Lung (tissue), 12 donors: ENCODE results near the gene POR. TPM values are rescaled to one million over a fixed set of nuclear protein-coding genes. Genes with fewer than 3 reads are reported as not detected.
A peak's percentile ranks its signal among the peaks of the same experiment; 100 is the strongest.

Experiments
- ATAC-seq: fragments of 200-7000 bp; cut with Tn5 transposase; one replicate; pipeline ENCODE4 v1.9.1; 2020; ENCODE audit warnings: moderate number of reproducible peaks; ENCODE audit not compliant: insufficient read depth, low FRiP score
- DNase-seq, 3 donors: peaks; one replicate each; pipeline ENCODE4 v3.0.0-alpha.2; 2013 to 2017
- H3K27ac ChIP-seq, 2 donors: one replicate each; pipeline ENCODE4 v1.5.1; 2013; ENCODE audit warnings: mild to moderate bottlenecking in 2 of 2, moderate library complexity in 2 of 2, control low read depth in 1 of 2, inconsistent platforms in 1 of 2, low read depth in 1 of 2, low read length in 1 of 2
- H3K27me3 ChIP-seq, 3 donors: one replicate each; pipeline ENCODE4 v1.5.1; 2013; ENCODE audit warnings: low read length in 2 of 3; ENCODE audit not compliant: control insufficient read depth in 3 of 3, insufficient read depth in 3 of 3
- H3K36me3 ChIP-seq, 4 donors: one replicate each; pipeline ENCODE4 v1.5.1; 2013; ENCODE audit warnings: low read length in 4 of 4, mild to moderate bottlenecking in 1 of 4, moderate library complexity in 1 of 4; ENCODE audit not compliant: control insufficient read depth in 4 of 4, insufficient read depth in 4 of 4
- H3K4me1 ChIP-seq, 5 donors: one replicate each; pipeline ENCODE4 v1.5.1; 2013; ENCODE audit warnings: low read length in 5 of 5, mild to moderate bottlenecking in 2 of 5, moderate library complexity in 1 of 5; ENCODE audit not compliant: control insufficient read depth in 5 of 5, insufficient read depth in 5 of 5
- H3K4me3 ChIP-seq: one replicate; pipeline ENCODE4 v1.5.1; 2013; ENCODE audit warnings: mild to moderate bottlenecking, control low read depth, moderate library complexity
- H3K9ac ChIP-seq, 2 donors: one replicate each; pipeline ENCODE4 v1.5.1; 2013; ENCODE audit warnings: low read length in 2 of 2, control low read depth in 1 of 2; ENCODE audit not compliant: insufficient read depth in 1 of 2
- H3K9me3 ChIP-seq, 4 donors: one replicate each; pipeline ENCODE4 v1.5.1; 2013; ENCODE audit warnings: low read length in 3 of 4, mild to moderate bottlenecking in 1 of 4, moderate library complexity in 1 of 4; ENCODE audit not compliant: control insufficient read depth in 4 of 4, insufficient read depth in 3 of 4
- WGBS, 2 donors: extraction: QIAGEN DNeasy Blood & Tissue Kit; methylation state at CpG; one replicate each; pipeline ENCODE4 v1.1.7; 2013; 5-methylcytosine and 5-hydroxymethylcytosine counted together
- polyA plus RNA-seq, 2 donors: library from polyadenylated mRNA; stranded (reverse); fragments of 200-250 nt; gene quantifications; one replicate each; pipeline ENCODE4 v1.2.1, GENCODE V29; 2013
- total RNA-seq, 2 donors: library from RNA; depleted of rRNA in 1 of 2; stranded (reverse); fragments of >200 nt in 1 of 2; gene quantifications; one replicate each; pipeline ENCODE4 v1.2.1, GENCODE V29; 2014 to 2021
- TF ChIP-seq, protein P1 (sequence below): IDR thresholded peaks from 2 replicates; pipeline ENCODE4 v1.5.1; 2012; ENCODE audit warnings: mild to moderate bottlenecking; ENCODE audit errors: control extremely low read depth, extremely low read depth
- donor health status: control.
- donor health status: control.
- donor health status: Bipolar disorder and iron deficiency.
- donor health status: healthy.
- donor health status: DM: yes; HTN: yes; CAD: no.

POR gene
- total and polyA plus RNA-seq, 4 donors = 111 to 305 (median 264) TPM

DNA sequence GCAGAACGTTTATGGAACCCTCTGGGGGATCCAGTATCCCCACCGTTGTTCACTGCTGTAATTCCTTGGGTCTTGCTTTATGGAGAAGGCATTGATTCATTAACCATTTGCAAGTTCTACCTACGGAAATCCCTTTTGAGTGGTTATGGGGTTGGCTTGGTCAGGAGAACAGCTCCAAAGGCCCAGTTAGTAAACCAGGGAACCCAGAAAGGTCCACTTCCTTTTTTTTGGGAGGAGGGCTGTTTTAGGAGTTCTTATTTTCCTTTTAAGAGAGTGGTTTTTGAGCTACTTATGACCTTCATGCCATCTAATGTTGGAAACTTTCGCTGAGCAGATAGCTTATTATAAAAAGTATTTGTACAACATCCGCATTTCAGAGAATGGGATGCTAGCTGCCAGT is 1.3 kb downstream of the POR start:
- ATAC-seq = no peak
- peaks cover 0 to 6% (median 3%) of the 10 kb centered on the region in 5 donors for H3K4me1 ChIP-seq

DNA sequence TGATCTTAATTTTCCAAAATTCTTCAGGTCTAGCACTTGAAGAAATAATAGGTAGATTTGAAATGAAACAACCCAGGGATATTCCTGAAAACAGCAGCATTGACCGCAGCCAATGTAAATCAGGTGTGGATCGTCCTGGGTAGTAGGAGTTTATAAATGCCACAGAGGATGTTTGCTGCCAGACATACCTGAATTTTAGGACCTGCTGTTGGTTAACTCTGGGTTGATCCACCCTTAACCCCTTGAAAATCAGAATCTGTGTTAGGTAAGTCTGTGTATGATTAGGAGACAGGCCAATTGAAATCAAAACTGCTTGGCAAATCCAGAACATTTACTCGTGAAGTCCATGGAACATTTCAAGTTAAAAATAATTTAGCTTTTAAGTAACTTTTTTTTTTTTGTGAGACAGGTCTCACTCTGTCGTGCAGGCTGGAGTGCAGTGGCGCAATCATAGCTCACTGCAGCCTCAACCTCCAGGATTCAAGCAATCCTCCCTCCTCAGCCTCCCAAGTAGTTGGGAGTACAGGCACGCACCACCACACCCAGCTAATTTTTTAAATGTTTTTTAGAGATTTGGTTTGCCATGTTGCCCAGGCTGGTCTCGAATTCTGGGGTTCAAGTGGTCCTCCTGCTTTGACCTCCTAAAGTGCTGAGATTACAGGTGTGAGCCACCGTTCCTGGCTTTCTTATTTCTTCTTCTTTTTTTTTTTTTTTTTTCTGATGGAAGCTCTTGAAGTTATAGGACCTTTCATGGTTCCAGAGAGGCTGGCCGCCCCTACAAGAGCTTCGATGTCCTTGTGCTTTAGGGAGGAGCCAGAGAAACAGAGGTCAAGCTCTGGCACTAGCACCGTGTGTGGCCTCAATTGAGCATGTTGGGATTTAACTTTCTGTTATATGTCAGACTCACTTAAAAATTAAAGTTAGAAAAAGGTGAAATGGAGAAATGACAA is 2.0 kb downstream of the POR start:
- Histone ChIP-seq H3K9ac (no peak overlapping the region), H3K4me1 (peaks cover 0 to 9% (median 3%) of the 10 kb centered on the region in 5 donors), H3K4me3 (no peak overlapping the region), H3K27ac (no peak overlapping the region), H3K9me3 (no peaks in the 10 kb centered on the region), H3K27me3 (no peaks in the 10 kb centered on the region), H3K36me3 (peaks cover 0 to 2% (median 0%) of the 10 kb centered on the region in 4 donors)
- 73 to 90% methylated on average over 11 of the region's 11 CpGs for WGBS, 2 donors
- TF ChIP-seq, protein P1, sequence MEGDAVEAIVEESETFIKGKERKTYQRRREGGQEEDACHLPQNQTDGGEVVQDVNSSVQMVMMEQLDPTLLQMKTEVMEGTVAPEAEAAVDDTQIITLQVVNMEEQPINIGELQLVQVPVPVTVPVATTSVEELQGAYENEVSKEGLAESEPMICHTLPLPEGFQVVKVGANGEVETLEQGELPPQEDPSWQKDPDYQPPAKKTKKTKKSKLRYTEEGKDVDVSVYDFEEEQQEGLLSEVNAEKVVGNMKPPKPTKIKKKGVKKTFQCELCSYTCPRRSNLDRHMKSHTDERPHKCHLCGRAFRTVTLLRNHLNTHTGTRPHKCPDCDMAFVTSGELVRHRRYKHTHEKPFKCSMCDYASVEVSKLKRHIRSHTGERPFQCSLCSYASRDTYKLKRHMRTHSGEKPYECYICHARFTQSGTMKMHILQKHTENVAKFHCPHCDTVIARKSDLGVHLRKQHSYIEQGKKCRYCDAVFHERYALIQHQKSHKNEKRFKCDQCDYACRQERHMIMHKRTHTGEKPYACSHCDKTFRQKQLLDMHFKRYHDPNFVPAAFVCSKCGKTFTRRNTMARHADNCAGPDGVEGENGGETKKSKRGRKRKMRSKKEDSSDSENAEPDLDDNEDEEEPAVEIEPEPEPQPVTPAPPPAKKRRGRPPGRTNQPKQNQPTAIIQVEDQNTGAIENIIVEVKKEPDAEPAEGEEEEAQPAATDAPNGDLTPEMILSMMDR = no peak
- DNase-seq = no peak
- no peak for ATAC-seq

More for the DNA sequence above, 1.3 kb downstream of the POR start:
- Histone ChIP-seq H3K36me3 (peaks cover 0 to 2% (median 0%) of the 10 kb centered on the region in 4 donors), H3K9ac (peak overlapping the region in 1 of 2 donors; percentile 56), H3K9me3 (no peaks in the 10 kb centered on the region), H3K4me3 (peak overlapping the region; percentile 88), H3K27me3 (no peaks in the 10 kb centered on the region), H3K27ac (peak overlapping the region; percentile 86 to 87)
- DNase-seq = no peak
- TF ChIP-seq, protein P1 = no peak
- 52 to 66% methylated on average over 5 of the region's 5 CpGs for WGBS, 2 donors

DNA sequence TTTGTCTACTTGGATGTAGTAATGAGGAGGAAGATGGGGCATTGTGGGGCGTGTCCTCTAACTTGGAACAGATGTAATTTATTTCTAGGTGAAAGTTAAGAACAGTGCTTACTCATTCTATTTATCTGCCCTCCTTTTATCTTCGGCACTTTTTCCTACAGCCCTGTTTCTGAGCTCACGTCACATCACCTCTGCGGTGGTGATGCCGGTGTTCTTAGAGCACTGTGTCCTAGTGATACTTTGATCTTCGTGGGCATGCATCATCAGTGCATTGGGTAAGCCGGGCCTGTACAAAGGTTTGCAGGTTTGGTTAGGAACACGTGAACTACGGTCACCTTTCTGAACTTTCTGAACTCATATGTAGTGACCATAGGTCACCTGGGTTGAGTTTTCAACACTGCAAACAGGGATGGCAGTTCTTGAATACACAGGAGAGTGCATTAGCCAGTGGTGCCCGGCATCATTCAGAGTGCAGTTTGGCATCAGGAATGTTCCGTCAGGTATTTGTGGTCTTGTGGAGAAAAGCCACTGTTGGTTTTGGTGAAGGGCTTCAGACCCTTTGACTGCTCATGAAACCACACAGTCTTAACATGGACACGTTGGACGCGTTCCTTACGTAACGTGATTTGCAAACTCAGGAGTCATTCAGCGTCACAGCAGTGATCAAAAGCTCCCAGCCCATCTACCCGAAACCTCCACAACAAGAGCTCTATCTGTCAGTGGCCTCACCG is 5.6 kb downstream of the POR start:
- Histone ChIP-seq H3K4me1 (peaks cover 0 to 14% (median 2%) of the 10 kb centered on the region in 5 donors), H3K27ac (peak overlapping the region in 1 of 2 donors; percentile 64)
- WGBS, 2 donors = 90 to 93% methylated on average over 19 of the region's 19 CpGs

More for the DNA sequence above, 5.6 kb downstream of the POR start:
- H3K27me3 ChIP-seq = no peaks in the 10 kb centered on the region
- H3K9me3 ChIP-seq = no peaks in the 10 kb centered on the region
- TF ChIP-seq, protein P1 = no peak
- no peak for DNase-seq
- no peak overlapping the region for H3K4me3 ChIP-seq
- no peak overlapping the region for H3K9ac ChIP-seq
- peaks cover 0 to 2% (median 0%) of the 10 kb centered on the region in 4 donors for H3K36me3 ChIP-seq
- ATAC-seq = no peak
